Measurements from ENCODE around the gene ARHGEF7. TPM values are rescaled to one million over a fixed set of nuclear protein-coding genes. Genes with fewer than 3 reads are reported as not detected.

The ARHGEF7 gene
- total RNA-seq, 1 experiment from 2014 or later = 47.3 TPM

DNA sequence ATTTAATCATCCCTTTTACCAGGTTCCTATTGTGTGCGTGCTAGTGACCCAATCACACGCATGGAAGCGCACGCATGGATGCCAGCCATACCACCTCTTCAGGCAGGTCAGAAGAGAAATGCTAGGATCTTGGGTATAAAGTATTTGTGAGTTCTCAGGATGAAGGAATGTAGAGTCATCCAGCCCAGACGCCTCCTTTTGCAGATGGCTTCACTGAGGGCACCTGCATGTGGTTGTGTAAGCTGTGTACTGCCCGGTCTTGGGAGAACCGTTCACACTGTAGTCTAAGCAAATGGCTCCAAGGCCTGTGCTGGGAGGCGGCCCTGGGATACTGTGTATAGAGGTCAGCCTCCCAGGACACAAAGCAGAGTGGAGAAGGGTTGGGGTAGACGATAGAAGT, 7.5 kb downstream of the ARHGEF7 start:
- POLR2A ChIA-PET = no interaction called here
- CTCF ChIA-PET = interaction anchor here (1.0 kb wide), 1 partner anchor 34 kb away, joined by 4 read pairs; no protein-coding TSS in a partner anchor
- H3K27ac Mint-ChIP-seq = no peak overlapping the region
- TF ChIP-seq FOXJ3 (CRISPR knock-in tag; IDR thresholded peaks at IDR 0.05; ENCODE audit: borderline replicate concordance) = no peak
- no peak for TF ChIP-seq ZNF138 (CRISPR knock-in tag; conservative IDR thresholded peaks at IDR 0.05)
- no peak for TF ChIP-seq ZBTB21 (CRISPR knock-in tag; IDR thresholded peaks at IDR 0.05; ENCODE audit: borderline replicate concordance)
- TF ChIP-seq, protein P1, sequence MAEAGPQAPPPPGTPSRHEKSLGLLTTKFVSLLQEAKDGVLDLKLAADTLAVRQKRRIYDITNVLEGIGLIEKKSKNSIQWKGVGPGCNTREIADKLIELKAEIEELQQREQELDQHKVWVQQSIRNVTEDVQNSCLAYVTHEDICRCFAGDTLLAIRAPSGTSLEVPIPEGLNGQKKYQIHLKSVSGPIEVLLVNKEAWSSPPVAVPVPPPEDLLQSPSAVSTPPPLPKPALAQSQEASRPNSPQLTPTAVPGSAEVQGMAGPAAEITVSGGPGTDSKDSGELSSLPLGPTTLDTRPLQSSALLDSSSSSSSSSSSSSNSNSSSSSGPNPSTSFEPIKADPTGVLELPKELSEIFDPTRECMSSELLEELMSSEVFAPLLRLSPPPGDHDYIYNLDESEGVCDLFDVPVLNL (CRISPR knock-in tag; IDR thresholded peaks at IDR 0.05; ENCODE audit: borderline replicate concordance, low read depth) = no peak
- TF ChIP-seq NR2C2 (CRISPR knock-in tag; IDR thresholded peaks at IDR 0.05) = no peak
- TF ChIP-seq, protein P2, sequence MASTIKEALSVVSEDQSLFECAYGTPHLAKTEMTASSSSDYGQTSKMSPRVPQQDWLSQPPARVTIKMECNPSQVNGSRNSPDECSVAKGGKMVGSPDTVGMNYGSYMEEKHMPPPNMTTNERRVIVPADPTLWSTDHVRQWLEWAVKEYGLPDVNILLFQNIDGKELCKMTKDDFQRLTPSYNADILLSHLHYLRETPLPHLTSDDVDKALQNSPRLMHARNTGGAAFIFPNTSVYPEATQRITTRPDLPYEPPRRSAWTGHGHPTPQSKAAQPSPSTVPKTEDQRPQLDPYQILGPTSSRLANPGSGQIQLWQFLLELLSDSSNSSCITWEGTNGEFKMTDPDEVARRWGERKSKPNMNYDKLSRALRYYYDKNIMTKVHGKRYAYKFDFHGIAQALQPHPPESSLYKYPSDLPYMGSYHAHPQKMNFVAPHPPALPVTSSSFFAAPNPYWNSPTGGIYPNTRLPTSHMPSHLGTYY (CRISPR knock-in tag; IDR thresholded peaks at IDR 0.05) = no peak
- TF ChIP-seq, protein P3, sequence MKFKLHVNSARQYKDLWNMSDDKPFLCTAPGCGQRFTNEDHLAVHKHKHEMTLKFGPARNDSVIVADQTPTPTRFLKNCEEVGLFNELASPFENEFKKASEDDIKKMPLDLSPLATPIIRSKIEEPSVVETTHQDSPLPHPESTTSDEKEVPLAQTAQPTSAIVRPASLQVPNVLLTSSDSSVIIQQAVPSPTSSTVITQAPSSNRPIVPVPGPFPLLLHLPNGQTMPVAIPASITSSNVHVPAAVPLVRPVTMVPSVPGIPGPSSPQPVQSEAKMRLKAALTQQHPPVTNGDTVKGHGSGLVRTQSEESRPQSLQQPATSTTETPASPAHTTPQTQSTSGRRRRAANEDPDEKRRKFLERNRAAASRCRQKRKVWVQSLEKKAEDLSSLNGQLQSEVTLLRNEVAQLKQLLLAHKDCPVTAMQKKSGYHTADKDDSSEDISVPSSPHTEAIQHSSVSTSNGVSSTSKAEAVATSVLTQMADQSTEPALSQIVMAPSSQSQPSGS (CRISPR knock-in tag; IDR thresholded peaks at IDR 0.05; ENCODE audit: borderline replicate concordance, low read depth) = no peak
- TF ChIP-seq ZNF232 (CRISPR knock-in tag; IDR thresholded peaks at IDR 0.05) = no peak
- ATAC-seq (no peak), DNase-seq (ENCODE audit: low spot score) (no peak)
- peaks cover 4% of the 10 kb centered on the region for H3K4me1 Mint-ChIP-seq
- no peak overlapping the region for H3K4me3 Mint-ChIP-seq
- H3K9me3 Mint-ChIP-seq = no peaks in the 10 kb centered on the region
- peaks cover 15% of the 10 kb centered on the region for H3K27me3 Mint-ChIP-seq (ENCODE audit: low read depth)
- no peaks in the 10 kb centered on the region for H3K36me3 Mint-ChIP-seq

DNA sequence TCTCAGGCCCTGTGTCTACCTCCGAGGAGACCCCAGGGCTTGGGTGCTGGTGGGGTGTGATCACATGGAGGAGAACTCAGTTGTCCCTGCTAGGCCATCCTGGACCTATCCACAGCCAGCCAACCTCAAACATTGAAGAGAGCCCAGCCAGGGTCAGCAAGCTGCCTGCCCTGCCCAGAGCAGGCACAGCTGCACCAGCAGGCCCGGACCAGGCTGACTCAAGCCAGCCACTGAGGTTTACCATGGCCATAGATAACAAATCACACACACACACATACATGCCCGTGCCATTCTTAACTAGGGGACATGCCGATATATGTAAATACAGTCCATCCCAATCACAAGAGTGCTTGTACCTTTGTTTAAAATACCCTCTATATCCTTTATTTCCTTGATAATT, 8.1 kb downstream of the ARHGEF7 start:
- no peaks in the 10 kb centered on the region for H3K36me3 Mint-ChIP-seq
- DNase-seq (ENCODE audit: low spot score) = no peak
- H3K4me3 Mint-ChIP-seq = no peak overlapping the region
- H3K27ac Mint-ChIP-seq = no peak overlapping the region
- ChIA-PET CTCF (interaction anchor here (1.0 kb wide), 2 partner anchors 34 to 56 kb away, joined by 4 to 7 read pairs; no protein-coding TSS in a partner anchor), POLR2A (interaction anchor here (1.0 kb wide), 1 partner anchor 30 kb away, joined by 3 read pairs; no protein-coding TSS in a partner anchor)
- peaks cover 4% of the 10 kb centered on the region for H3K4me1 Mint-ChIP-seq
- no peak for ATAC-seq
- no peak for TF ChIP-seq NFE2L1 (CRISPR knock-in tag; IDR thresholded peaks at IDR 0.05)
- TF ChIP-seq NFYB (CRISPR knock-in tag; conservative IDR thresholded peaks at IDR 0.05; ENCODE audit: low read depth) = no peak
- TF ChIP-seq, protein P4, sequence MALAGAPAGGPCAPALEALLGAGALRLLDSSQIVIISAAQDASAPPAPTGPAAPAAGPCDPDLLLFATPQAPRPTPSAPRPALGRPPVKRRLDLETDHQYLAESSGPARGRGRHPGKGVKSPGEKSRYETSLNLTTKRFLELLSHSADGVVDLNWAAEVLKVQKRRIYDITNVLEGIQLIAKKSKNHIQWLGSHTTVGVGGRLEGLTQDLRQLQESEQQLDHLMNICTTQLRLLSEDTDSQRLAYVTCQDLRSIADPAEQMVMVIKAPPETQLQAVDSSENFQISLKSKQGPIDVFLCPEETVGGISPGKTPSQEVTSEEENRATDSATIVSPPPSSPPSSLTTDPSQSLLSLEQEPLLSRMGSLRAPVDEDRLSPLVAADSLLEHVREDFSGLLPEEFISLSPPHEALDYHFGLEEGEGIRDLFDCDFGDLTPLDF (CRISPR knock-in tag; IDR thresholded peaks at IDR 0.05) = no peak
- TF ChIP-seq ZNF396 (CRISPR knock-in tag; IDR thresholded peaks at IDR 0.05; ENCODE audit: borderline replicate concordance) = no peak
- no peak for TF ChIP-seq NFATC4 (CRISPR knock-in tag; IDR thresholded peaks at IDR 0.05)
- no peak for TF ChIP-seq IRF2 (CRISPR knock-in tag; IDR thresholded peaks at IDR 0.05; ENCODE audit: borderline replicate concordance, low read depth)
- no peak for TF ChIP-seq SMAD3 (CRISPR knock-in tag; IDR thresholded peaks at IDR 0.05; ENCODE audit: borderline replicate concordance)
- TF ChIP-seq MXD4 (CRISPR knock-in tag; IDR thresholded peaks at IDR 0.05; ENCODE audit: borderline replicate concordance) = no peak
- TF ChIP-seq GRHL2 (CRISPR knock-in tag; IDR thresholded peaks at IDR 0.05; ENCODE audit: insufficient replicate concordance, severe bottlenecking) = no peak
- TF ChIP-seq ZNF138 (CRISPR knock-in tag; conservative IDR thresholded peaks at IDR 0.05) = no peak
- TF ChIP-seq, protein P5, sequence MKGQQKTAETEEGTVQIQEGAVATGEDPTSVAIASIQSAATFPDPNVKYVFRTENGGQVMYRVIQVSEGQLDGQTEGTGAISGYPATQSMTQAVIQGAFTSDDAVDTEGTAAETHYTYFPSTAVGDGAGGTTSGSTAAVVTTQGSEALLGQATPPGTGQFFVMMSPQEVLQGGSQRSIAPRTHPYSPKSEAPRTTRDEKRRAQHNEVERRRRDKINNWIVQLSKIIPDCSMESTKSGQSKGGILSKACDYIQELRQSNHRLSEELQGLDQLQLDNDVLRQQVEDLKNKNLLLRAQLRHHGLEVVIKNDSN (CRISPR knock-in tag; IDR thresholded peaks at IDR 0.05) = no peak
- TF ChIP-seq TEAD4 (CRISPR knock-in tag; IDR thresholded peaks at IDR 0.05) = no peak
- TF ChIP-seq, protein P6, sequence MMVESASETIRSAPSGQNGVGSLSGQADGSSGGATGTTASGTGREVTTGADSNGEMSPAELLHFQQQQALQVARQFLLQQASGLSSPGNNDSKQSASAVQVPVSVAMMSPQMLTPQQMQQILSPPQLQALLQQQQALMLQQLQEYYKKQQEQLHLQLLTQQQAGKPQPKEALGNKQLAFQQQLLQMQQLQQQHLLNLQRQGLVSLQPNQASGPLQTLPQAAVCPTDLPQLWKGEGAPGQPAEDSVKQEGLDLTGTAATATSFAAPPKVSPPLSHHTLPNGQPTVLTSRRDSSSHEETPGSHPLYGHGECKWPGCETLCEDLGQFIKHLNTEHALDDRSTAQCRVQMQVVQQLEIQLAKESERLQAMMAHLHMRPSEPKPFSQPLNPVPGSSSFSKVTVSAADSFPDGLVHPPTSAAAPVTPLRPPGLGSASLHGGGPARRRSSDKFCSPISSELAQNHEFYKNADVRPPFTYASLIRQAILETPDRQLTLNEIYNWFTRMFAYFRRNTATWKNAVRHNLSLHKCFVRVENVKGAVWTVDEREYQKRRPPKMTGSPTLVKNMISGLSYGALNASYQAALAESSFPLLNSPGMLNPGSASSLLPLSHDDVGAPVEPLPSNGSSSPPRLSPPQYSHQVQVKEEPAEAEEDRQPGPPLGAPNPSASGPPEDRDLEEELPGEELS (CRISPR knock-in tag; IDR thresholded peaks at IDR 0.05) = no peak
- TF ChIP-seq ZNF219 (CRISPR knock-in tag; IDR thresholded peaks at IDR 0.05; ENCODE audit: borderline replicate concordance) = no peak
- no peak for TF ChIP-seq CREM (CRISPR knock-in tag; IDR thresholded peaks at IDR 0.05)
- TF ChIP-seq, protein P7, sequence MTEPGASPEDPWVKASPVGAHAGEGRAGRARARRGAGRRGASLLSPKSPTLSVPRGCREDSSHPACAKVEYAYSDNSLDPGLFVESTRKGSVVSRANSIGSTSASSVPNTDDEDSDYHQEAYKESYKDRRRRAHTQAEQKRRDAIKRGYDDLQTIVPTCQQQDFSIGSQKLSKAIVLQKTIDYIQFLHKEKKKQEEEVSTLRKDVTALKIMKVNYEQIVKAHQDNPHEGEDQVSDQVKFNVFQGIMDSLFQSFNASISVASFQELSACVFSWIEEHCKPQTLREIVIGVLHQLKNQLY (CRISPR knock-in tag; IDR thresholded peaks at IDR 0.05) = no peak
- no peaks in the 10 kb centered on the region for H3K9me3 Mint-ChIP-seq
- peaks cover 12% of the 10 kb centered on the region for H3K27me3 Mint-ChIP-seq (ENCODE audit: low read depth)
